OCI-LY1 (cell line): ENCODE measurements around the gene MYO5B.

ENCODE experiments used
- H2AFZ ChIP-seq: fragments of 200-600 bp; sonication (generic), shearing (Covaris generic); 2 replicates; pipeline ENCODE4 v1.6.0; 2014; ENCODE audit warnings: antibody characterized with exemption, mild to moderate bottlenecking, low read length
- H3F3A ChIP-seq: fragments of 200-600 bp; sonication (generic), shearing (Covaris generic); 2 replicates; pipeline ENCODE4 v1.6.0; 2014; ENCODE audit warnings: mild to moderate bottlenecking, antibody characterized with exemption, low read length, moderate library complexity; ENCODE audit not compliant: insufficient read depth
- H3K27ac ChIP-seq: fragments of 200-600 bp; sonication (generic); 2 replicates; pipeline ENCODE4 v1.5.1; 2014; ENCODE audit warnings: low read length, mixed run types, mild to moderate bottlenecking, low read depth; ENCODE audit not compliant: poor library complexity, severe bottlenecking
- H3K27me3 ChIP-seq: fragments of 200-600 bp; sonication (generic); 2 replicates; pipeline ENCODE4 v1.6.0; 2014; ENCODE audit warnings: antibody characterized with exemption, mild to moderate bottlenecking, low read length, moderate library complexity; ENCODE audit not compliant: insufficient read depth
- H3K36me3 ChIP-seq: fragments of 200-600 bp; sonication (generic); 2 replicates; pipeline ENCODE4 v1.6.1; 2014; ENCODE audit warnings: mild to moderate bottlenecking, antibody characterized with exemption, low read length, moderate library complexity, mixed read lengths; ENCODE audit not compliant: insufficient read depth
- H3K4me1 ChIP-seq: fragments of 200-600 bp; sonication (generic); 2 replicates; pipeline ENCODE4 v1.5.1; 2014; ENCODE audit warnings: mild to moderate bottlenecking, low read length, moderate library complexity; ENCODE audit not compliant: insufficient read depth, severe bottlenecking
- H3K4me2 ChIP-seq: fragments of 200-600 bp; sonication (generic), shearing (Covaris generic); 2 replicates; pipeline ENCODE4 v1.6.1; 2014; ENCODE audit warnings: low read length
- H3K4me3 ChIP-seq: fragments of 200-600 bp; sonication (generic); 2 replicates; pipeline ENCODE4 v1.5.1; 2014; ENCODE audit warnings: low read length, low read depth, mild to moderate bottlenecking, mixed read lengths; ENCODE audit not compliant: poor library complexity, severe bottlenecking
- H3K79me2 ChIP-seq: fragments of 200-600 bp; shearing (Covaris generic); 2 replicates; pipeline ENCODE4 v1.6.1; 2016; ENCODE audit warnings: mixed run types, low read length, mixed read lengths; ENCODE audit not compliant: insufficient read depth
- H3K9ac ChIP-seq: fragments of 200-600 bp; sonication (generic), shearing (Covaris generic); 2 replicates; pipeline ENCODE4 v1.6.1; 2014; ENCODE audit warnings: mild to moderate bottlenecking, low read length, mixed read lengths
- H3K9me2 ChIP-seq: fragments of 200-600 bp; sonication (generic), shearing (Covaris generic); 2 replicates; pipeline ENCODE4 v1.6.1; 2014; ENCODE audit warnings: low read depth, mild to moderate bottlenecking, low read length, mixed read lengths
- H3K9me3 ChIP-seq: fragments of 200-600 bp; shearing (Covaris generic); 2 replicates; pipeline ENCODE4 v1.6.1; 2014; ENCODE audit warnings: low read length, mixed read lengths
- H4K20me1 ChIP-seq: fragments of 200-600 bp; sonication (generic), shearing (Covaris generic); 2 replicates; pipeline ENCODE4 v1.6.0; 2016; ENCODE audit warnings: mild to moderate bottlenecking, low read length; ENCODE audit not compliant: insufficient read depth
- CTCF ChIP-seq: fragments of 200-600 bp; sonication (generic), shearing (Covaris generic); IDR thresholded peaks from 2 replicates; pipeline ENCODE4 v1.5.1; 2017; ENCODE audit warnings: mild to moderate bottlenecking, antibody characterized with exemption, low read length, moderate library complexity, mixed read lengths
- EZH2 ChIP-seq: fragments of 200-600 bp; sonication (generic), shearing (Covaris generic); IDR thresholded peaks from 2 replicates; pipeline ENCODE4 v1.8.0; 2017; ENCODE audit warnings: borderline replicate concordance, mixed run types, mild to moderate bottlenecking, antibody characterized with exemption, low read length, moderate library complexity, mixed read lengths

MYO5B gene

GRCh38 chr18:49847524-49847923 lies 347.4 kb downstream of the MYO5B start:
- H3K79me2 ChIP-seq = no peaks in the 10 kb centered on the region
- H3K4me2 ChIP-seq = no peak overlapping the region
- H3K9me2 ChIP-seq = no peaks in the 10 kb centered on the region
- H3K27me3 ChIP-seq = no peaks in the 10 kb centered on the region
- H3K36me3 ChIP-seq = no peaks in the 10 kb centered on the region
- TF ChIP-seq CTCF (no peak), EZH2 (no peak)
- H3K27ac ChIP-seq = no peak overlapping the region
- H3K9me3 ChIP-seq = no peaks in the 10 kb centered on the region
- H4K20me1 ChIP-seq = no peaks in the 10 kb centered on the region
- H3K4me1 ChIP-seq = no peaks in the 10 kb centered on the region
- no peak overlapping the region for H3K4me3 ChIP-seq
- no peak overlapping the region for H3K9ac ChIP-seq
- no peak overlapping the region for H2AFZ ChIP-seq
- H3F3A ChIP-seq = no peaks in the 10 kb centered on the region

GRCh38 chr18:49846718-49847470 lies 348.1 kb downstream of the MYO5B start:
- no peak for TF ChIP-seq CTCF
- no peak for TF ChIP-seq EZH2
- H3K79me2 ChIP-seq = no peaks in the 10 kb centered on the region
- no peak overlapping the region for H3K4me2 ChIP-seq
- H2AFZ ChIP-seq = no peak overlapping the region
- no peak overlapping the region for H3K9ac ChIP-seq
- H3K4me1 ChIP-seq = no peaks in the 10 kb centered on the region
- no peaks in the 10 kb centered on the region for H3K9me3 ChIP-seq
- H3F3A ChIP-seq = no peaks in the 10 kb centered on the region
- no peaks in the 10 kb centered on the region for H4K20me1 ChIP-seq
- H3K36me3 ChIP-seq = no peaks in the 10 kb centered on the region
- H3K27me3 ChIP-seq = no peaks in the 10 kb centered on the region
- no peak overlapping the region for H3K27ac ChIP-seq
- H3K9me2 ChIP-seq = no peaks in the 10 kb centered on the region
- H3K4me3 ChIP-seq = no peak overlapping the region

GRCh38 chr18:49846361-49846662 lies 348.6 kb downstream of the MYO5B start:
- Histone ChIP-seq H3K9me3 (no peaks in the 10 kb centered on the region), H3K9ac (no peak overlapping the region), H3K79me2 (no peaks in the 10 kb centered on the region), H2AFZ (no peak overlapping the region), H3K27ac (no peak overlapping the region), H3K36me3 (no peaks in the 10 kb centered on the region), H3K27me3 (no peaks in the 10 kb centered on the region), H3K4me1 (no peaks in the 10 kb centered on the region), H3K4me2 (no peak overlapping the region), H4K20me1 (no peaks in the 10 kb centered on the region), H3F3A (no peaks in the 10 kb centered on the region), H3K9me2 (no peaks in the 10 kb centered on the region), H3K4me3 (no peak overlapping the region)
- no peak for TF ChIP-seq EZH2
- no peak for TF ChIP-seq CTCF
